GM21825 (cell line): ENCODE data around the gene EPHA5.

Experiments used
- ATAC-seq: cut with Tn5 transposase; IDR thresholded peaks from one replicate; pipeline ENCODE4 v1.9.1; 2021; ENCODE audit warnings: mild to moderate bottlenecking, moderate library complexity; ENCODE audit not compliant: unreplicated experiment

Gene EPHA5

GRCh38 chr4:65670331-65671031, at the start of gene EPHA5:
TSS of gene EPHA5 (minus strand) at chr4:65670489. CDS start at chr4:65669742, 747 bp downstream.
- ATAC-seq = no peak

GRCh38 chr4:65719635-65720034, 49.3 kb upstream of the EPHA5 start:
- ATAC-seq = no peak

GRCh38 chr4:65698631-65699030, 28.3 kb upstream of the EPHA5 start:
- ATAC-seq = no peak

GRCh38 chr4:65696436-65696835, 26.1 kb upstream of the EPHA5 start:
- no peak for ATAC-seq

GRCh38 chr4:65671372-65671771, 1.1 kb upstream of the EPHA5 start:
- ATAC-seq = no peak

- ATAC-seq = no peak
Measured at GRCh38 chr4:65670020-65670330, 314 bp downstream of the EPHA5 start.

- ATAC-seq = no peak
Measured at GRCh38 chr4:65669111-65670019, 924 bp downstream of the EPHA5 start.

GRCh38 chr4:65668201-65669089, 1.8 kb downstream of the EPHA5 start:
- ATAC-seq = no peak

- ATAC-seq = no peak
Measured at GRCh38 chr4:65667506-65668041, 2.7 kb downstream of the EPHA5 start.

- ATAC-seq = no peak
Measured at GRCh38 chr4:65665771-65666523, 4.3 kb downstream of the EPHA5 start.

- no peak for ATAC-seq
Measured at GRCh38 chr4:65661471-65661870, 8.8 kb downstream of the EPHA5 start.

GRCh38 chr4:65658117-65658516, 12.2 kb downstream of the EPHA5 start:
- ATAC-seq = no peak

- ATAC-seq = no peak
Measured at GRCh38 chr4:65656008-65656407, 14.3 kb downstream of the EPHA5 start.

GRCh38 chr4:65654976-65655375, 15.3 kb downstream of the EPHA5 start:
- no peak for ATAC-seq

- no peak for ATAC-seq
Measured at GRCh38 chr4:65653740-65654361, 16.4 kb downstream of the EPHA5 start.

GRCh38 chr4:65651751-65652150, 18.5 kb downstream of the EPHA5 start:
- ATAC-seq = no peak

GRCh38 chr4:65651031-65651430, 19.3 kb downstream of the EPHA5 start:
- ATAC-seq = no peak

- ATAC-seq = no peak
Measured at GRCh38 chr4:65646136-65646535, 24.2 kb downstream of the EPHA5 start.

GRCh38 chr4:65645185-65645584, 25.1 kb downstream of the EPHA5 start:
- no peak for ATAC-seq
